Iris pigment epithelial cell (primary cell): ENCODE results near the gene ROBO4.

ENCODE experiments used
- DNase-seq: peaks from one replicate; pipeline ENCODE4 v3.0.0-alpha.2; 2011; ENCODE audit warnings: low read depth

Gene ROBO4

GRCh38 chr11:124918950-124919349 lies 21.3 kb upstream of the ROBO4 start, which contains the start of gene HEPN1:
Gene HEPN1, plus strand, starts transcription at chr11:124919250.
- no peak for DNase-seq

GRCh38 chr11:124917115-124917637 lies 19.5 kb upstream of the ROBO4 start:
- peak; percentile 75 for DNase-seq

- DNase-seq, result no peak
These were observed 18.7 kb upstream of the ROBO4 start for GRCh38 chr11:124916370-124916710.

- DNase-seq, result peak; percentile 58
These were observed 18.1 kb upstream of the ROBO4 start for GRCh38 chr11:124915541-124916369.

- DNase-seq, result no peak
These were observed 5.0 kb upstream of the ROBO4 start for GRCh38 chr11:124902616-124903015.

GRCh38 chr11:124900464-124900863 lies 2.8 kb upstream of the ROBO4 start:
- DNase-seq, result peak; percentile 87

- no peak for DNase-seq
These were observed 1.9 kb upstream of the ROBO4 start for GRCh38 chr11:124899383-124900145.

- DNase-seq, result no peak
These were observed 1.0 kb upstream of the ROBO4 start for GRCh38 chr11:124898711-124899110.

GRCh38 chr11:124898263-124898680 lies 607 bp upstream of the ROBO4 start:
- DNase-seq, result peak; percentile 93

- DNase-seq, result no peak
These were observed 759 bp downstream of the ROBO4 start for GRCh38 chr11:124896821-124897391.

GRCh38 chr11:124896071-124896750 lies 1.5 kb downstream of the ROBO4 start:
- no peak for DNase-seq

GRCh38 chr11:124895471-124895971 lies 2.1 kb downstream of the ROBO4 start:
- DNase-seq, result no peak

- no peak for DNase-seq
These were observed 2.8 kb downstream of the ROBO4 start for GRCh38 chr11:124894606-124895430.

- DNase-seq, result no peak
These were observed 3.8 kb downstream of the ROBO4 start for GRCh38 chr11:124893781-124894401.

- no peak for DNase-seq
These were observed 4.8 kb downstream of the ROBO4 start for GRCh38 chr11:124892750-124893454.

- DNase-seq, result no peak
These were observed 5.5 kb downstream of the ROBO4 start for GRCh38 chr11:124892146-124892545.

GRCh38 chr11:124891373-124891861 lies 6.2 kb downstream of the ROBO4 start:
- no peak for DNase-seq

- DNase-seq, result no peak
These were observed 6.8 kb downstream of the ROBO4 start for GRCh38 chr11:124890683-124891372.

GRCh38 chr11:124890151-124890550 lies 7.5 kb downstream of the ROBO4 start:
- DNase-seq, result no peak
